Stomach (tissue), 4 donors: ENCODE measurements around the gene MYD88.
A peak's percentile ranks its signal among the peaks of the same experiment; 100 is the strongest.

Experiments
- CTCF ChIP-seq, 7 experiments: fragments of 450-650 bp in 4 of 7; fragments of 200-600 bp in 3 of 7; sonication (generic) in 3 of 7; IDR thresholded peaks; one replicate each; pipeline ENCODE4 v1.5.1; 2016 to 2019; ENCODE audit warnings: antibody characterized with exemption in 7 of 7, control low read depth in 2 of 7, mild to moderate bottlenecking in 1 of 7
- EP300 ChIP-seq: sonication (generic); formaldehyde crosslinking; IDR thresholded peaks from one replicate; pipeline ENCODE4 v1.6.1; 2017; ENCODE audit warnings: antibody characterized with exemption
- POLR2A ChIP-seq, 4 donors: fragments of 450-650 bp; IDR thresholded peaks; one replicate each; pipeline ENCODE4 v1.6.1; 2016; ENCODE audit warnings: antibody characterized with exemption in 4 of 4, control low read depth in 2 of 4, mild to moderate bottlenecking in 1 of 4, moderate library complexity in 1 of 4
- POLR2AphosphoS5 ChIP-seq, 3 donors: sonication (generic); formaldehyde crosslinking; IDR thresholded peaks; one replicate each; pipeline ENCODE4 v1.6.1; 2016; ENCODE audit warnings: antibody characterized with exemption in 3 of 3

- TF ChIP-seq CTCF (IDR thresholded peaks at IDR 0.05) (no peak), POLR2A (IDR thresholded peaks at IDR 0.05) (peak in 1 of 4 donors; percentile 73), POLR2AphosphoS5 (IDR thresholded peaks at IDR 0.05) (no peak), EP300 (no peak)
Measured at GRCh38 chr3:38164643-38164951, 26.1 kb downstream of the MYD88 start.
